Measurements from ENCODE around the gene CHST1.

CHST1 gene

DNA sequence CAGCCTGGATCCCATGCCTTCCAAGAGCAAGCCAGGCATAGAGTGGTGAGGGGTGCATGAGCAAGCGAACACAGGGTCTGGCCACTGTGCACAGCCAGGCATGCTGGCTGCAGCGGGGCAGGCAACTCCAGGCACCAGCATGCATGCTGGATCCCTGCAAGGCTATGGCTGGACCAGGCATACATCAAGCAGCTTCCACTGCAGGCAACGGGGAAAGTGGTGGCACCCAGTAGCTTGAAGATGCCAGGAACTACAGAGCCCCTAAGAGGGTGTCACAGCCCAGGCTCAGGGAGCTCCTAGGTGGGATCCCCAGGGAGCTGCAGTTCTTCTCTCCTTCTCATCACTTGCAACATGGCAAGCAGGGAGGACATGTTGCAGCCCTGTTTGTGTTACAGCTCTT is 45.2 kb downstream of the CHST1 start:
- no peak for ATAC-seq
- TF ChIP-seq ZNF8 (CRISPR knock-in tag; IDR thresholded peaks at IDR 0.05) (no peak), ESRRG (CRISPR knock-in tag; IDR thresholded peaks at IDR 0.05) (no peak), ISL1 (CRISPR knock-in tag; IDR thresholded peaks at IDR 0.05) (no peak), BACH2 (CRISPR knock-in tag; IDR thresholded peaks at IDR 0.05; ENCODE audit: borderline replicate concordance) (no peak), GLIS3 (CRISPR knock-in tag; IDR thresholded peaks at IDR 0.05) (no peak), OSR1 (CRISPR knock-in tag; IDR thresholded peaks at IDR 0.05) (no peak), PATZ1 (CRISPR knock-in tag; IDR thresholded peaks at IDR 0.05; ENCODE audit: borderline replicate concordance) (no peak), ZC3H10 (CRISPR knock-in tag; IDR thresholded peaks at IDR 0.05) (no peak), TOX (CRISPR knock-in tag; IDR thresholded peaks at IDR 0.05; ENCODE audit: borderline replicate concordance) (no peak), SNAI2 (CRISPR knock-in tag; IDR thresholded peaks at IDR 0.05) (no peak), RARB (CRISPR knock-in tag; IDR thresholded peaks at IDR 0.05) (no peak), TCF4 (CRISPR knock-in tag; IDR thresholded peaks at IDR 0.05; ENCODE audit: borderline replicate concordance) (no peak), ZNF565 (CRISPR knock-in tag; conservative IDR thresholded peaks at IDR 0.05; ENCODE audit: low read depth) (no peak), ZFP30 (CRISPR knock-in tag; IDR thresholded peaks at IDR 0.05) (no peak)
- TF ChIP-seq, protein P1, sequence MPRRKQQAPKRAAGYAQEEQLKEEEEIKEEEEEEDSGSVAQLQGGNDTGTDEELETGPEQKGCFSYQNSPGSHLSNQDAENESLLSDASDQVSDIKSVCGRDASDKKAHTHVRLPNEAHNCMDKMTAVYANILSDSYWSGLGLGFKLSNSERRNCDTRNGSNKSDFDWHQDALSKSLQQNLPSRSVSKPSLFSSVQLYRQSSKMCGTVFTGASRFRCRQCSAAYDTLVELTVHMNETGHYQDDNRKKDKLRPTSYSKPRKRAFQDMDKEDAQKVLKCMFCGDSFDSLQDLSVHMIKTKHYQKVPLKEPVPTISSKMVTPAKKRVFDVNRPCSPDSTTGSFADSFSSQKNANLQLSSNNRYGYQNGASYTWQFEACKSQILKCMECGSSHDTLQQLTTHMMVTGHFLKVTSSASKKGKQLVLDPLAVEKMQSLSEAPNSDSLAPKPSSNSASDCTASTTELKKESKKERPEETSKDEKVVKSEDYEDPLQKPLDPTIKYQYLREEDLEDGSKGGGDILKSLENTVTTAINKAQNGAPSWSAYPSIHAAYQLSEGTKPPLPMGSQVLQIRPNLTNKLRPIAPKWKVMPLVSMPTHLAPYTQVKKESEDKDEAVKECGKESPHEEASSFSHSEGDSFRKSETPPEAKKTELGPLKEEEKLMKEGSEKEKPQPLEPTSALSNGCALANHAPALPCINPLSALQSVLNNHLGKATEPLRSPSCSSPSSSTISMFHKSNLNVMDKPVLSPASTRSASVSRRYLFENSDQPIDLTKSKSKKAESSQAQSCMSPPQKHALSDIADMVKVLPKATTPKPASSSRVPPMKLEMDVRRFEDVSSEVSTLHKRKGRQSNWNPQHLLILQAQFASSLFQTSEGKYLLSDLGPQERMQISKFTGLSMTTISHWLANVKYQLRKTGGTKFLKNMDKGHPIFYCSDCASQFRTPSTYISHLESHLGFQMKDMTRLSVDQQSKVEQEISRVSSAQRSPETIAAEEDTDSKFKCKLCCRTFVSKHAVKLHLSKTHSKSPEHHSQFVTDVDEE (CRISPR knock-in tag; IDR thresholded peaks at IDR 0.05) = no peak

GRCh38 chr11:45618897-45619296 is 46.5 kb downstream of the CHST1 start:
- ATAC-seq = no peak
- TF ChIP-seq ZFP3 (CRISPR knock-in tag; IDR thresholded peaks at IDR 0.05) = no peak
- TF ChIP-seq, protein P2, sequence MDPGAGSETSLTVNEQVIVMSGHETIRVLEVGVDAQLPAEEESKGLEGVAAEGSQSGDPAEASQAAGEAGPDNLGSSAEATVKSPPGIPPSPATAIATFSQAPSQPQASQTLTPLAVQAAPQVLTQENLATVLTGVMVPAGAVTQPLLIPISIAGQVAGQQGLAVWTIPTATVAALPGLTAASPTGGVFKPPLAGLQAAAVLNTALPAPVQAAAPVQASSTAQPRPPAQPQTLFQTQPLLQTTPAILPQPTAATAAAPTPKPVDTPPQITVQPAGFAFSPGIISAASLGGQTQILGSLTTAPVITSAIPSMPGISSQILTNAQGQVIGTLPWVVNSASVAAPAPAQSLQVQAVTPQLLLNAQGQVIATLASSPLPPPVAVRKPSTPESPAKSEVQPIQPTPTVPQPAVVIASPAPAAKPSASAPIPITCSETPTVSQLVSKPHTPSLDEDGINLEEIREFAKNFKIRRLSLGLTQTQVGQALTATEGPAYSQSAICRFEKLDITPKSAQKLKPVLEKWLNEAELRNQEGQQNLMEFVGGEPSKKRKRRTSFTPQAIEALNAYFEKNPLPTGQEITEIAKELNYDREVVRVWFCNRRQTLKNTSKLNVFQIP (CRISPR knock-in tag; IDR thresholded peaks at IDR 0.05; ENCODE audit: borderline replicate concordance, low read depth) = no peak
- TF ChIP-seq, protein P1 (CRISPR knock-in tag; IDR thresholded peaks at IDR 0.05) = no peak
- TF ChIP-seq ZC3H10 (CRISPR knock-in tag; IDR thresholded peaks at IDR 0.05) = no peak
- TF ChIP-seq PATZ1 (CRISPR knock-in tag; IDR thresholded peaks at IDR 0.05; ENCODE audit: borderline replicate concordance) = no peak
- no peak for TF ChIP-seq ZNF565 (CRISPR knock-in tag; conservative IDR thresholded peaks at IDR 0.05; ENCODE audit: low read depth)
- TF ChIP-seq PPARA (CRISPR knock-in tag; IDR thresholded peaks at IDR 0.05; ENCODE audit: borderline replicate concordance) = no peak
- TF ChIP-seq RARB (CRISPR knock-in tag; IDR thresholded peaks at IDR 0.05) = no peak
- TF ChIP-seq ZFP30 (CRISPR knock-in tag; IDR thresholded peaks at IDR 0.05) = no peak
- TF ChIP-seq ISL1 (CRISPR knock-in tag; IDR thresholded peaks at IDR 0.05) = no peak
- TF ChIP-seq CSRNP3 (CRISPR knock-in tag; IDR thresholded peaks at IDR 0.05) = no peak
- TF ChIP-seq BACH2 (CRISPR knock-in tag; IDR thresholded peaks at IDR 0.05; ENCODE audit: borderline replicate concordance) = no peak
